T1000 (cell line): ENCODE measurements around the gene TMOD4.

Experiments used
- DNase-seq: peaks from one replicate; lab custom pipeline; 2025; ENCODE audit warnings: mixed read lengths; lab: John Stamatoyannopoulos, UW

The TMOD4 gene

DNA sequence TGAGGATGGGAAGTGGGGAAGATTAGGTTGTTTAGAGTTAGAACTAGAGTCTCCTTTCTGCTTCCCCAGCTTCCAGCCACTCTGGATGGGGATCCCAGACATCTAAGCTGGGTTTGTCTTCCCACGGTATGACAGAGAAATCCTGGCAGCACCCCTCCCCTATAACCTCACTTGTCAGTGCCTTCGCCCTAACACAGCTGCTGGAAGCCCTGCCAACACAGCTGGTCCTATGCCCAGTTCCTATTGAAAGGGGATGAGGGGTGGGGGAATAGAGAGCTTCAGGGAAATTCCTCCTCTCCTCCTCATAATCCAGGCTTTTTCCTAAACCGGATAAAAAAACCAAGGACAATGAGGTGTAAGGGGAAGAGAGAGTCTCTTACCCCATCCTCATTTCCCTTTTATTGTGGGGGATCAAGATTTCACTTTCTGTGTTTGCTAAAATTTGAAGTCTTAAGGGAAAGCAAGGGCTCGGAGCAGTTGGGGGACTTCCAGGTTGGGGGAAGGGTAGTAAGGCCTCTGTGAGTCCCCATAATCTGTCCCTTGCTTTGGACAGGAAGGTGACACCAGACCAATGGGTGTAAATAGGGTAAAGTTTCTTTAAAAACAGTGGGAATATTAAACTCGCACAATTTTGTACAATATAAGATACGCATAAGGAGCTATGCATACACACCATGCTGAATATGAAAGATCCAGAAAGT lies 590 bp downstream of the TMOD4 start:
- DNase-seq = no peak

DNA sequence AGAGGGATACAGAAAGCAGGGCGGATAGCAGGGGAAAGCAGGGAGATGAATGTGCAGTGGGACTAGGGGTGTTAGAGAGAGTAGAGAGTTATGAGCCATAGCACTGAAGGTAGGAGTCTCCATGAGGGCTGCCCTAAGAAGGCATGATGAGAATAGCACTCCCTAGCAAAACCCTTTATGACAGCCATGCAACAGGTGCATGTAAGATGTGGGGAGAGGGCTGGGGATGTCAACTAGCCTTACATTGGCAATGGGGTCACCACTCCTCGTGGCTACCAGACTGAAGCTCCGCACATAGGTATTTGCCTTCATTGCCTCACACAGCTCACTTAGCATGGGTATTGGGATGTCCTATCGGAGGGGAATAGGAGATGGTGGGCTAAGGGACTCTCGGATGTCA lies 4.6 kb downstream of the TMOD4 start:
- no peak for DNase-seq

DNA sequence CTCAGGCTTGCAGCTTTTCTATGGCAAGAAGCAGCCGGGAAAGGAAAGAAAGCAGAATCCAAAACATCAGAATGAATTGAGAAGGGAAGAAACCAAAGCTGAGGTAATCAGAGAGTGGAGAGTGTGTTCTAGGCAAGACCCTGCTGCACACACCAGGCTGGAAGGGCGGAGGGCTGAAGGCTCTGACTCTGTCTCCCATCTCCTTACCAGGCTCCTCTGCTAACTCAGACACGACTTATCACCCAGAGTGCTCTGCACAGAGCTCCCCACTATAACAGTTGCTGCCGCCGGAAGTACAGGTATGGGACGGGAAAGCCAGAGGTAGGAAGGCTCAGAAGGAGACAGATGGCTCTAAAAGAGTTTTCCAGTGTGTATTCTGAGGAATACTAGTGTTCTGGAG lies 8.7 kb downstream of the TMOD4 start:
- DNase-seq = no peak

DNA sequence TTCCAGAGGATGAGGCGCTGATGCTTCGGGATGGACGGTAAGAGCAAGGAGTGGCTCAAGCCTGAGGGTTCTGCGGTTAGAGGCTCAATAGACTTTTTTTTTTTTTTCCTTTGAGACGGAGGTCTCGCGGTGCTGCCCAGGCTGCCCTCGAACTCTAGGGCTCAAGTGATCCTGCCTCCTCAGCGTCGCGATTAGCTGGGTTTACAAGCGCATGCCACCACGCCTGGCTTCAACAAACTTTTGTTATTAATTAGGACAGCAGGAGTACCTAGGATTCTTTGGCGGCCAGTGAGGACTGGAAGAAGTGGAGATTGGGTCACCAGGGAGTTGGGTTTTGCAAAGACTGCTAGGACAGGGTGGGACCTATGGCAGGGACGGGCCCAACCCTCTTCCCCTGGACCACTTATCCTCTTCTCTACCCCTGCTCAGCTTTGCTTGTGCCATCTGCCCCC lies 9.2 kb downstream of the TMOD4 start:
- no peak for DNase-seq

DNA sequence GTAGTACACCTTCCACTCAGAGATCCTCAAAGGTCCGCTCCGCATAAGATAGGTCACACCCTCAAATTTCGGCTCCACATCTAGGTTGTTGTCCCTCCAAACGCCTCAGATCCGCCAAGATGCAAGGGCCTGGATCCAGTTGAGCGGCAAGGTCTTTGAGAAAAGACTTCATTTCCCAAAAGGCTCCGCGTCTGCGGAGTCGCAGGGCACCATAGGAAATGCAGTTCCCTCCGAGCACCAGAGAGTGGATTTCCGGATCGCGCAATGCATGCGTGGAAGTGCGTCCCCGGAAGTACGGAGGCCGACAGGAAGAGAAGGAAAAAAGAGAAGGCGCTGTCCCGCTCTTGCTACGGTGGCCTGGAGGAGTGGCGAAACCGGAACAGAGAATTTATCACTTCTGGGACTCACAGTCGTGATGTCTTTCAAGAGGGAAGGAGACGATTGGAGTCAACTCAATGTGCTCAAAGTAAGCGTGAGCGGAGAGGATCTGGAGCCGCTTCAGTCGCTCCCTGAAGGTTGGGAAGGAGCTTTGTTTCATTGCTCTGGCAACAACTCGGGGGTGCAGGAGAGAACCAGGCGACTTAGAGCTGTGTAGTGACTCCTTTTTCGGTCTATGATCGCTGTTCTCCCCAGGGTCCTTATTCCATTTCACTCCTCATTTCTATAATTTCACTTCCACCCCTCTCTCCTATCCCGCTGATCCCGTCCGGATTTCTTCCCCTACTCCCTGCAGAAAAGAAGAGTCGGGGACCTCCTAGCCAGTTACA lies 9.9 kb downstream of the TMOD4 start, which contains the start of the genes LYSMD1 and SCNM1:
LYSMD1 (minus strand) TSS at position 165 of the 767 bp plus-strand sequence. CDS start 644 bp downstream, outside the sequence.
SCNM1 (plus strand) TSS at position 407 of the 767 bp plus-strand sequence; CDS start at position 416, 9 bp downstream.
- peak; percentile 94 for DNase-seq

DNA sequence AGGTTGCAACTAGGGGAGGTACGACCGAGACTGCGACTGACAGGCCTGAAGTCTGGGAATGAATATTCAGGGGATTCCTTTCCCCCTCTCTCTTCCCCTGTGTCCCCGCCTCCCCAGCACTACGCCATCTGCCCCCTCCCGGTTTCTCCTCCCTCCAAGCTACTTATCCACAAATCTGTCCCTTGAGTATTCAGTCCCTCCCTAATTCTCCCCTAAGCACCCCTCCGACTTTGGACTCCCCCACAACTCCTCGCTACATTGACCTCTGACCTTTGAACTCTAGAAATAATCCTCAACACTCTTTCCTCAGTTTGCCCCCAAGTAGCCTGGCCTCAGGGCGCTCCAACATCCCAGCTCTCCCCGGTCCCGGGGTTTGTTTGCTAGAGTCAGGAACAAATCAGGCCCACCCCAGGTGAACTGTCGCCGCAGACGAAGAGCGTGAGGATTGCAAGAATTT lies 10.5 kb downstream of the TMOD4 start:
- no peak for DNase-seq

DNA sequence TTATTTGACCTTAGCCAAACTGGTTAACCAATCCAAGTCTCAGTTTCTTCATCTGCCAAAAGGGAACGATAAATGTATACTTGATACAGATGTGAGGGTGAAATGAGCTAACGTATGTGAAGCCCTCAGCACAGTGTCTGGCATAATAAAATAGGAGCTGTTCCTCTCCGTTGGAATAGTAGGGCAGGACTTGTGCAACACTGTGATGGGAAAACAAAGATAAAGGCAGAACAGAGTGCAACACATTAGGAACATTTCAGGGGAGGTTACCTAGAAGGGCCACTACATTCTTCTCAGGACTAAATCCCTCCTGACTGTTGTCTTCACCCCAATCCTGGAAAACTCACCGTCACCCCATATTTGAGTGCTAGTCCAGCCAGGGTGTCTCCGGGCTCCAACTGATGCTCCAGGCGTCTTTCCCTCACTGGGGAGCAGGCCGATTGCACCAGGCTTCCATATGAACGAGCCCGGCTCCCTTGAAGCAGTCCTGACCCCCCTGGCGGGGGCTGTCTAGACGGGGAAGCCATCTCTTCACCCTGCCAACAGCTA lies 11.0 kb downstream of the TMOD4 start:
- no peak for DNase-seq

DNA sequence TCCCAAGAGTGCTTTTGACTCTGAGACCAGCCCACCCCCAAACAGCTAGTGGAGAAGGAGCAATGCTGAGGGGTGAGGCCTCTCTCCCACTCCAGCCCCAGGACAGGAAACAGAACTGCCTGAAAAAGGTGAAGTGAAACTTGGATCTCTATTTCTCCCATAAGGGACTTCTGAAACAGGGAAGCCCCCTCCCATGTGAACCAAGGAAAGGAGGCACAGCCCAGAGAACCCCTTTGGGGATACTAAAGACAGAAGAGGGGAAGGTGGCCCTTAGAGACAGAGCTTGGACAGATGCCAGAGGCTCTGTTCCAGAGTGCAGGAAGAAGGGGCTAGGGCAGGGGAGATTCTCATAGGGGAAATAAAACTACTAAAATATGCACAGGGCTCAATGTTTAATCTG lies 16.4 kb downstream of the TMOD4 start:
- no peak for DNase-seq

DNA sequence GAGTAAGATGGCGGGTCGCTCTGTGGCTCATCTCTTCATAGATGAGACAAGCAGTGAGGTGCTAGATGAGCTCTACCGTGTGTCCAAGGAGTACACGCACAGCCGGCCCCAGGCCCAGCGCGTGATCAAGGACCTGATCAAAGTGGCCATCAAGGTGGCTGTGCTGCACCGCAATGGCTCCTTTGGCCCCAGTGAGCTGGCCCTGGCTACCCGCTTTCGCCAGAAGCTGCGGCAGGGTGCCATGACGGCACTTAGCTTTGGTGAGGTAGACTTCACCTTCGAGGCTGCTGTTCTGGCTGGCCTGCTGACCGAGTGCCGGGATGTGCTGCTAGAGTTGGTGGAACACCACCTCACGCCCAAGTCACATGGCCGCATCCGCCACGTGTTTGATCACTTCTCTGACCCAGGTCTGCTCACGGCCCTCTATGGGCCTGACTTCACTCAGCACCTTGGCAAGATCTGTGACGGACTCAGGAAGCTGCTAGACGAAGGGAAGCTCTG lies 17.0 kb downstream of the TMOD4 start:
- no peak for DNase-seq

DNA sequence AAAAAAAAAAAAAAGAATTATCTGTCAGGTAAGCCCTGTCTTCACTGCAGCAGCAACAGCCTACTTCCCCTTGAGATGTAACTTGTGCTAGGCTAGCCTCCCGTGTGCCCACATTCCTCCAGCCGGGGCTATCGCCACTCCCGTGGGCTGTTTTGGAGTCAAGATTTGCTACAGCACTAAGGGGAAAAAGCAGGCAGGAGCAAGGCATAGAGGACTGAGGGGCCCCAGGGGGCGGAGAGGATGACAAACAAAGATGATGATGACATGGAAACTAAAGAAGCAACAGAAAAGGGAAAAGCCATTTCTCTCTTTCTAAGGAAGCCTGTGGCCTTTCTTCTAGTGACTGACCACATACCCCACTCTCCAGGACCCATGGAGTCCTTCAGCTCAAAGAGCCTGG lies 17.5 kb downstream of the TMOD4 start:
- no peak for DNase-seq

DNA sequence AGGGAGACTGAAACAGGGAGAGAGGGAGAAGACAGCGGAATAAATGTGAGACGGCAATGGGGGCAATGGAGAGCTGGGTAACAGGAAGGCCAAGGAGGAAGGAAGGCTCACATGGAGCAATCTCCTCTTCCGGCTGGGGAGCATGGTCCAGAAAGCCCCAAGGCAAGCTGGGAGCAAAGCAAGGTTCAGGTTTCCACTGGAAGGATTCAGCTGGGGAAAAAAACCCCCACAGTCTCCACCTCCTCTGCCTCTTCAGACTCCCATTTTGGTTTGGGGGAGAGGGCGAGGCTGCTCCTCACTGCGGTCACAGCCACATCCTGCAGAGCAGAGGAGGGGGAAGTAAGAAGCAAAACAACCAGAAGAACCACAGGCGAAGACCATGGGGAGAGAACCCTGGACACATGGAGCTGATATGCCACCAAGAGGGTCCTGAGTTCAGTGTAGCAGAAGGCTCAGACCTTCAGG lies 18.7 kb downstream of the TMOD4 start:
- no peak for DNase-seq

DNA sequence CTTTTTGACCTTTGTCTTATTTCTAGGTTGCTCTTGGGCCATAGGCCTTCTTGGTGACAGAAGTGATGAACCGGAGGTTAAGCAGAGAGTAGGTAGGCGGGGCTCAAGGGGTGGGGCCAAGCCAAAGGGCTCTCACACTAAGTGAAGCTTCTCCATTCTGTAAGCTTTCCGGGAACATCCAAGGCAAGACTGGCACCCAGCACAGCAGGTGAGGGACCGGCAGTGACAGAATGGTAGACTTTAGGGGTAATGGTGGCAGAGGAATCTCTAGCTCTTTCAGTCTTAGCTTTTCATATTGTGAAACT lies 19.3 kb downstream of the TMOD4 start, which contains the start of gene TNFAIP8L2:
TNFAIP8L2 (plus strand) TSS at position 135 of the 305 bp plus-strand sequence. CDS start 2,049 bp downstream, outside the sequence.
- DNase-seq = no peak

DNA sequence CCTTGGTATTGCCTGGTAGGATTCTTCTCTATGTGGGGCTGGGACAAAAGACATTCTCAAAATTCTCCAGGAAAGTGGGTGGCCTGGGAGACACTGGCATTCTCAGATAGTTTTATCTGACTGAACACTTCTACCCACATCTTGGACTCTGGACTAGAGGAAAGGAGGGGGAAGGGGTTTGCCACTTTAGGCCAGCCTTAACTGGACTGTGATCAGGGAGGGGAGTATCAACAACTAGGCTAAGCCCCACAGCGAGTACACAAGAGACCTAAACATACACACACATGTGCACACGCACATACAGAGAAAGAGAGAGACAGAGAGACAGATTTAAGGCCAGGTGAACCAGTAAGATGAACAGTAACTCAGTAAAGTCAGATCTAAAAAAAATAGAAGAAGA lies 28.1 kb downstream of the TMOD4 start:
- no peak for DNase-seq

DNA sequence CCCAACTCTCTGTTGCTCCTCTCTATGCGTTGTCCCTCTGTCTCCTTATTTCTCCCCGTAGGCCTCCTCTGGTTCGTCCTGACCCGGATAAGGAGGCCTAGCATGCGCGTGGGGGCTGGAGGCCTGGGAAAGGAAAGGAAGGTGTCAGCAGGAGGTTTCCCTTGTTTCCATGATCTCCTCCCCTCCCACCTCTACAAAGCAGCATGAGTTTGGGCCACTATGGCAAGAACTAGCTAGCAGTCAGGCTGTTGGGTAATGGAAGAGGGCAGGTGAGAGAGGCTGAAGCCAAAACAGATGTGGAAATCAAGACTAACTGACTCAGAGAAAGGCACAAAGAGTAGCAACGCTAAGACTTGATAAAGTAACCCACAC lies 28.7 kb downstream of the TMOD4 start:
- no peak for DNase-seq

DNA sequence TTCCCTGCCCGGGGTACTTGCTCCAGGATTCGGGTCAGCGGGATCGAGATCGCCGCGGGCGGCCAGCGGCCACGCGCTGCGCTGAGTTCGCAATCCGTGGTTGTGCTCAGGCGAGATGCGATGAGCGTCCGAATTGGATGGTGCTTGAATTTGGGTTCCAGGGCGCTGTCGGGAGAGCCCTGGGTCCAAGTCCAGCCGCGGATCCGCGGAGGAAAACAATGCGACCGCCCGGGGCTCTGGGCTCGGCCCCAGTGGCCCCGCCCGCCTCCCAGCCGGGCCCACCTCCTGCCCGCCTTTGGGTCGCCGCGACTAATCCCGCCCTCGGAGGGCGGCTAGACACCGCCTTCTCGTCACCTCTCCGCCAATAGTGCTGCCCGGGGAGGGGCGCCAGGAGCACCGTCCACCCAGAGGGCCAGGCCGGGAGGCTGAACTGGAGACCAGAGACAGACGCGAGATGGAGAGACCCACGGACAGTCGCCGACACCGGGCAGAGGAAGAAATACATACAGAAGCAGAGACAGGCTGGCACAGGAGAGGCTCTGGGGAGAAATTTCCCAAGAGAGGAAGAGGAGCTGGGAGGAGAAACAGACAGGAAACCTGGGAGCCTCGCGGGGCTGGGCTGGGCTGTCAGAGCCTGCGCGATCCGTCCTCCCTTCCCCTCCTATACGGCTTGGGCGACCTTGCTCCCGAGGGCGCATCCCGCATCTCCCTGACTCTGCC lies 29.2 kb downstream of the TMOD4 start, which contains the start of gene SEMA6C:
SEMA6C (minus strand) TSS at position 220 of the 720 bp plus-strand sequence. CDS start 4,010 bp downstream, outside the sequence.
- peak; percentile 95 for DNase-seq

DNA sequence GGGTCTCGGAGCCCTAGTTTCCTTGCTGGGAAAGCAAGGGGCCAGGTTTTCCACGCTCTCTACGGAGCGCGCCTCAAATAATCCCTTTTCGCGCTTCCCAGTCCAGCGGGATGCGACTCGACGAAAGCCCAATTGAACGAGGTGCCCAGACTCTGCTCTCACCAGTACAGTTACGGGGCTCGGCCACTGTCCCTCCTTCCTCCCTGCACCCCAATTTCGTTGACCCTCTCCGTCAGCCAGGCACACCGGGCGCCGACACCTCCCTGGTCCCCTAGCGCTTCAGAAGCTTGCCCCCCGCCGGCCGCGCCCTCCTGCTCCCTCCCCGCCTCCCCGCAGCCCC lies 29.7 kb downstream of the TMOD4 start:
- peak; percentile 42 for DNase-seq

DNA sequence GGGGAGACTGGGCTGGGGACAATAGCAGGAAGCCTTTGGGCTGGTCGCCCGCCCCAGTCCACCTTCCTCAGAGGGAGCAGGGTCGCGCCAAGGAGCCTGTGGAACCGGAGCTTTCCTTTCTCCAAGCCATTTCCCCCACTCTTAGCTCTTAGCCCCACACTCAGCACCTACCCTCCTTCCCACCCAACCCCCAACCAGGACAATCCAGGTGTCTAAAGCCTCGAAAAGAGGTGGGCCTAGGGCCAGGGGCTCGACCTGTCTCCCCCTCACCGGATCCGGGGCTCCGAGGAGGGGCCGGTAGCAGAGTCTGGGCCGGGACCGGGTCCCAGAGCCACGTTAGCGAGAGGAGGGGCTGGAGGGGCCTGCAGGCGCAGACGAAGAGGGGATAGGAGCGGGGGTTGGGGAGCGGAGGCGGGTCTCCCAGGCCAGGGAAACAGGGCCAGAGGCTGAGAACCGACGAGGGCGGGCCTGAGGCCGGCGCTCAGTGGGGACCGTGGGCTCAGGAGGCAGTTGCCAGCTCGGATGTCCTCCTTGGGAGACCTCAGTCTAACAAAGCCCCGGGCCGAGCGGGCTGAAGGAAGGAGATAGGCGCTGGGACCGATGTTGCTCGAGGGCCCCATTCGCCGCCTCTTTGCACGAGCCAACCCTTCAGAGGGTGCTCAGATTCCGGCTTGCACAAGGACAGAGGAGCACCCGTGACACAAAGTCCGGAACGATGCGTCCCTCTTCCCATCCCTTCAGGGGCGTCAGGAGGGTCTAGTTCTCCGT lies 30.3 kb downstream of the TMOD4 start:
- no peak for DNase-seq

DNA sequence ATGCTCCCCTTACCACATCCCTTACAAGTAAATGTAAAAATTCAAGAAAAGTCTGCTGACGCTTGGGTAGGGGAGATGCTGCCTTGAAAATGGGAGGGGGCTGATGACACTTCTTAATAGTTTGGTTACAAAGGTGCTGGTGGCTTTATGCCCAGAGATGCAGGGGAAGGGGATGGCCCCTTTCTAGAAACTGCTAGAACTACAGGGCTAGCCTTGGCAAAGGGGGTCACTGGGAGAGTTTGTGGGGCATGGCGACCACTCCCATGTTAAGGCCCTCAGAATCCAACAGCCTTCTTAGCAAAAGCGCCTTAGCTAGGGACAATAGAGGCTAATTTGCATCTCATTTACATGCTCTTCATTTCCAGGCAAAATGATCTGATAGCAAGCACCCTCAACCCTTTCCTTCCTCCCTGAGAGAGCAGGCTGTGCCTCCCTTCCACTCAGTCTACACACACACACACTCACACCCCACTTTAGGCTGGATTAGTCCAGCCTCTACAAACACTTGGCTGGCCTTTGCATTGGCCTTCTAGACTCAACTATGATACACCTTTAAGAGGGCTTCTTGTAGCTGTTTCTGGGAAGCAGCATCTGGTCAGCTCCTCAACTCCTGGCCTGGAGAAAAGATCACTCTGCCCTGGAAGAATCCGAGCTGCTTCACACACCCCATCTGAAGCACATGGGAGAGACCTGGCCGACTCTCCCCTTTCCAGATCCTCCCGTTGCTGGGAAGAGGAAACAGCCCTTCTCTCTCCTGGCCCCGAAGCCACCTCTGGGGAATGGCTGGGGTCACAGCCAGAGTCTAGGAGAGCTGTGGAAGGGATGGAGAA lies 31.1 kb downstream of the TMOD4 start:
- DNase-seq = no peak

DNA sequence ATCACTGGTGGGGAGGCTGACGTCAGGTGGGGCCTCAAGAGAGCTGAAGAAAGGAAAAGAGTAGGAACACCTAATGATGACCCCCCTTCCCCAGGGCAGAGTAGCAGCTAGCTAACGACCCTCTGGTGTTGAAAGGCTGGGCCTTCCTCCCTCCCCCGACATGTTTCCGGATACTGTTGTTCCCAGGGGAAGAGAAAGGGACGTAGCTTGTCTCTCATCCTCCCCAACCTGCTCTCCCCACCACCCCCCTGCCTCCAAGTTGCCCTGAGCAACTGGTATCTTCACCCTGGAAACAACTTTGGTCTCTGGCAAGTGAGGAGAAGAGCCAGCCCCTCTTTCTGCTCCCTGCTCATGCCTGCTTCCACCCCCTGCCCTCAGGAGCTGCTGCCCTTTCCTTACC lies 31.8 kb downstream of the TMOD4 start:
- DNase-seq = no peak

DNA sequence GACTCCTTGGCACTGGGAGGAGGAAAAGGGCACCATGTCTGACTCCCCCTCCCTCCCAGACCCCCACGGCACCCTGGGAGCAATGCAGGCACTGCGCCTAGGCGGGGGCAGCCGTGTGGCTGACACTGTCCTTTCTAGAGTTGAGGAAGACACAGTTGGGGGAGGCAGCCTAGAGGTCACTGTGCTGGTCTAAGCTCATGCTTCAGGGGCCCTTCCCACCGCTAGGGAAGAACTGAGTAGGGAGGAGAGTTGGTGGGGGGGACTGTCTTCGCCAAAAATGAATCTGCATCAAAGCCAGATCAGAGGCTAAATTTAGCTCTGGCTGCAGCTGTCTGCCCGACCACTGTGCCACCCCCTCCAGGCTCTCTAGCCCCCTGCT lies 32.7 kb downstream of the TMOD4 start:
- DNase-seq = no peak
